Astrocyte (in vitro differentiated cells and primary cell): ENCODE measurements around the gene PDZD7. TPM values are rescaled to one million over a fixed set of nuclear protein-coding genes. Genes with fewer than 3 reads are reported as not detected.

Source experiments
- DNase-seq: peaks from one replicate; pipeline ENCODE4 v3.0.0-alpha.2; 2010; ENCODE audit warnings: low read depth
- FAIRE-seq: peaks from 2 replicates; lab custom pipeline; 2011; peaks lifted over from hg19 to GRCh38; lab: Jason Lieb, UNC
- H2AFZ ChIP-seq: 2 replicates; pipeline ENCODE4 v1.6.0; 2012; ENCODE audit warnings: low read depth, low read length, inconsistent platforms
- H3K27ac ChIP-seq: 2 replicates; pipeline ENCODE4 v1.5.1; 2011; ENCODE audit warnings: low read depth, low read length, inconsistent platforms
- H3K27me3 ChIP-seq: 2 replicates; pipeline ENCODE4 v1.6.0; 2011; ENCODE audit warnings: low read length, inconsistent platforms; ENCODE audit not compliant: insufficient read depth
- H3K36me3 ChIP-seq: 2 replicates; pipeline ENCODE4 v1.5.1; 2011; ENCODE audit warnings: low read length, inconsistent platforms; ENCODE audit not compliant: insufficient read depth
- H3K4me1 ChIP-seq: 2 replicates; pipeline ENCODE4 v1.5.1; 2011; ENCODE audit warnings: low read length, inconsistent platforms; ENCODE audit not compliant: insufficient read depth
- H3K4me2 ChIP-seq: 2 replicates; pipeline ENCODE4 v1.6.0; 2012; ENCODE audit warnings: low read length, inconsistent platforms
- H3K4me3 ChIP-seq: 2 replicates; pipeline ENCODE4 v1.5.1; 2011; ENCODE audit warnings: low read depth, mild to moderate bottlenecking, low read length, inconsistent platforms; ENCODE audit not compliant: insufficient read depth
- H3K79me2 ChIP-seq: 2 replicates; pipeline ENCODE4 v1.6.0; 2012; ENCODE audit warnings: mild to moderate bottlenecking, low read length, inconsistent platforms; ENCODE audit not compliant: insufficient read depth
- H3K9ac ChIP-seq: 2 replicates; pipeline ENCODE4 v1.6.0; 2012; ENCODE audit warnings: mild to moderate bottlenecking, low read length, inconsistent platforms
- H3K9me3 ChIP-seq: 2 replicates; pipeline ENCODE4 v1.5.1; 2012; ENCODE audit warnings: low read depth, mild to moderate bottlenecking, low read length, inconsistent platforms; ENCODE audit not compliant: insufficient read depth
- H4K20me1 ChIP-seq: 2 replicates; pipeline ENCODE4 v1.6.0; 2012; ENCODE audit warnings: low read length, inconsistent platforms; ENCODE audit not compliant: insufficient read depth
- H3K27ac Mint-ChIP-seq: one replicate; pipeline ENCODE4 v1.8.0; 2021; ENCODE audit warnings: mild to moderate bottlenecking, mixed read lengths; ENCODE audit not compliant: unreplicated experiment
- H3K27me3 Mint-ChIP-seq: one replicate; pipeline ENCODE4 v1.8.0; 2021; ENCODE audit warnings: low read depth, mixed read lengths; ENCODE audit not compliant: unreplicated experiment
- H3K36me3 Mint-ChIP-seq: one replicate; pipeline ENCODE4 v1.8.0; 2021; ENCODE audit warnings: low read depth, mixed read lengths; ENCODE audit not compliant: unreplicated experiment
- H3K4me1 Mint-ChIP-seq: one replicate; pipeline ENCODE4 v1.8.0; 2021; ENCODE audit warnings: low read depth, mixed read lengths; ENCODE audit not compliant: unreplicated experiment
- H3K4me3 Mint-ChIP-seq: one replicate; pipeline ENCODE4 v1.8.0; 2021; ENCODE audit warnings: mild to moderate bottlenecking, moderate library complexity, mixed read lengths; ENCODE audit not compliant: unreplicated experiment
- H3K9me3 Mint-ChIP-seq: one replicate; pipeline ENCODE4 v1.8.0; 2021; ENCODE audit warnings: mild to moderate bottlenecking, mixed read lengths; ENCODE audit not compliant: unreplicated experiment
- CTCF ChIP-seq: IDR thresholded peaks from 2 replicates; pipeline ENCODE4 v1.5.1; 2011; ENCODE audit warnings: low read depth, mild to moderate bottlenecking, inconsistent platforms, low read length, moderate library complexity; ENCODE audit not compliant: insufficient read depth
- EZH2 ChIP-seq: IDR thresholded peaks from 2 replicates; pipeline ENCODE4 v1.6.1; 2012; ENCODE audit warnings: mild to moderate bottlenecking, low read length, inconsistent platforms; ENCODE audit not compliant: insufficient read depth
- total RNA-seq: library from RNA; stranded (reverse); gene quantifications from 2 replicates; pipeline ENCODE4 v1.2.1, GENCODE V29; 2021

The PDZD7 gene
- total RNA-seq, 1 donor from 2014 or later: 4.5 TPM

GRCh38 chr10:101075775-101076174, 44.8 kb upstream of the PDZD7 start:
- Histone ChIP-seq H4K20me1 (no peaks in the 10 kb centered on the region), H3K9ac (no peak overlapping the region), H3K9me3 (no peaks in the 10 kb centered on the region), H3K4me3 (no peak overlapping the region), H3K4me2 (no peak overlapping the region), H3K27ac (no peak overlapping the region), H3K27me3 (peaks cover 62% of the 10 kb centered on the region), H3K79me2 (no peaks in the 10 kb centered on the region), H2AFZ (no peak overlapping the region), H3K36me3 (no peaks in the 10 kb centered on the region), H3K4me1 (no peaks in the 10 kb centered on the region)
- FAIRE-seq (no peak), DNase-seq (no peak)
- peaks cover 71% of the 10 kb centered on the region for H3K27me3 Mint-ChIP-seq
- H3K4me1 Mint-ChIP-seq: peaks cover 5% of the 10 kb centered on the region
- no peaks in the 10 kb centered on the region for H3K36me3 Mint-ChIP-seq
- H3K9me3 Mint-ChIP-seq: no peaks in the 10 kb centered on the region
- H3K4me3 Mint-ChIP-seq: no peak overlapping the region
- no peak overlapping the region for H3K27ac Mint-ChIP-seq
- TF ChIP-seq EZH2 (peak; percentile 44), CTCF (no peak)

- FAIRE-seq: no peak
Observed at GRCh38 chr10:101073631-101074030, 42.7 kb upstream of the PDZD7 start.

More at GRCh38 chr10:101073631-101074030, 42.7 kb upstream of the PDZD7 start:
- no peak overlapping the region for H3K4me2 ChIP-seq
- Mint-ChIP-seq H3K27me3 (peaks cover 53% of the 10 kb centered on the region), H3K36me3 (no peaks in the 10 kb centered on the region), H3K4me1 (peaks cover 4% of the 10 kb centered on the region), H3K27ac (no peak overlapping the region), H3K9me3 (no peaks in the 10 kb centered on the region), H3K4me3 (no peak overlapping the region)
- H3K27me3 ChIP-seq: peaks cover 57% of the 10 kb centered on the region
- H3K36me3 ChIP-seq: no peaks in the 10 kb centered on the region
- H3K9me3 ChIP-seq: no peaks in the 10 kb centered on the region
- H3K79me2 ChIP-seq: no peaks in the 10 kb centered on the region
- no peaks in the 10 kb centered on the region for H4K20me1 ChIP-seq
- no peak overlapping the region for H2AFZ ChIP-seq
- no peak for DNase-seq
- H3K9ac ChIP-seq: no peak overlapping the region
- no peak for TF ChIP-seq CTCF
- peak; percentile 24 for TF ChIP-seq EZH2
- H3K4me3 ChIP-seq: no peak overlapping the region
- H3K4me1 ChIP-seq: no peaks in the 10 kb centered on the region
- no peak overlapping the region for H3K27ac ChIP-seq
